Testis (tissue), 2 donors: ENCODE data around the gene FBLN1.

Experiments
- POLR2A ChIP-seq: fragments of 450-650 bp; IDR thresholded peaks from one replicate; pipeline ENCODE4 v1.6.1; 2017; ENCODE audit warnings: antibody characterized with exemption, mild to moderate bottlenecking, moderate library complexity
- TF ChIP-seq, protein P1 (sequence below), 3 experiments: fragments of 450-650 bp in 2 of 3; fragments of 200-600 bp in 1 of 3; sonication (generic) in 1 of 3; IDR thresholded peaks; one replicate each; pipeline ENCODE4 v1.5.1; 2016 to 2019; ENCODE audit warnings: antibody characterized with exemption in 3 of 3, mild to moderate bottlenecking in 2 of 3, moderate library complexity in 1 of 3

DNA sequence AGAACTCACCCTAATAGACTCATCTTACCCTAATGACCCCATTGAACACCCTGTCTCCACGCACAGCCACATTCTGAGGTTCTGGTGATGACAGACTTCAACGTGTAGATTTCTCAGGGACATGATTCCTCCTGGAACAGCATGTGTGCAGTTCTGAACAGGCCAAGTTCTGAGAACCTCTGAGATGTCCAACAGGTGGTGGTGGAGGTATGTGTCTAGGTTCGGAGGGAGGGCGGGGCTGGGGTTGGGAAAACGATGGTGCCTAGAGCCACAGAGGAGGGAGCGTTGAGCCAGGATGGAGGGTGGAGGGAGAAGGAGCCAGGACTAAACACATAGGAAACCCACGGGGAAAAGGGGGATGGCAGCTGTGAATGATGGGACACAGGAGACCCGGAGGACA, 43.4 kb upstream of the FBLN1 start:
- TF ChIP-seq, protein P1, sequence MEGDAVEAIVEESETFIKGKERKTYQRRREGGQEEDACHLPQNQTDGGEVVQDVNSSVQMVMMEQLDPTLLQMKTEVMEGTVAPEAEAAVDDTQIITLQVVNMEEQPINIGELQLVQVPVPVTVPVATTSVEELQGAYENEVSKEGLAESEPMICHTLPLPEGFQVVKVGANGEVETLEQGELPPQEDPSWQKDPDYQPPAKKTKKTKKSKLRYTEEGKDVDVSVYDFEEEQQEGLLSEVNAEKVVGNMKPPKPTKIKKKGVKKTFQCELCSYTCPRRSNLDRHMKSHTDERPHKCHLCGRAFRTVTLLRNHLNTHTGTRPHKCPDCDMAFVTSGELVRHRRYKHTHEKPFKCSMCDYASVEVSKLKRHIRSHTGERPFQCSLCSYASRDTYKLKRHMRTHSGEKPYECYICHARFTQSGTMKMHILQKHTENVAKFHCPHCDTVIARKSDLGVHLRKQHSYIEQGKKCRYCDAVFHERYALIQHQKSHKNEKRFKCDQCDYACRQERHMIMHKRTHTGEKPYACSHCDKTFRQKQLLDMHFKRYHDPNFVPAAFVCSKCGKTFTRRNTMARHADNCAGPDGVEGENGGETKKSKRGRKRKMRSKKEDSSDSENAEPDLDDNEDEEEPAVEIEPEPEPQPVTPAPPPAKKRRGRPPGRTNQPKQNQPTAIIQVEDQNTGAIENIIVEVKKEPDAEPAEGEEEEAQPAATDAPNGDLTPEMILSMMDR (IDR thresholded peaks at IDR 0.05), result no peak
- no peak for TF ChIP-seq POLR2A
